IMR-90 (cell line): ENCODE measurements around the gene RRP15. TPM values are rescaled to one million over a fixed set of nuclear protein-coding genes. Genes with fewer than 3 reads are reported as not detected.

ENCODE experiments used
- ATAC-seq: fragments of 200-7000 bp; cut with Tn5 transposase; 2 replicates; pipeline ENCODE4 v1.9.1; 2020; ENCODE audit warnings: low read depth, mild to moderate bottlenecking, moderate library complexity
- BruUV-seq: library from RNA; stranded (reverse); fragments of 400-500 nt; replicated peaks from 2 replicates; lab custom pipeline; 2021; lab: Mats Ljungman, UMichigan
- CTCF ChIA-PET: fragments of 300-600 bp; formaldehyde crosslinking; extraction: SDS; loops from one replicate; lab custom pipeline; 2021; ENCODE audit warnings: antibody characterized with exemption; lab: Yijun Ruan, JAX
- POLR2A ChIA-PET: fragments of 300-600 bp; sonication (Branson Sonifier 250); formaldehyde crosslinking; loops from one replicate; lab custom pipeline; 2022; ENCODE audit warnings: antibody characterized with exemption; ENCODE audit not compliant: unreplicated experiment; lab: Charles Lee
- DNase-seq: peaks from one replicate; pipeline ENCODE4 v3.0.0; 2013
- H2AFZ ChIP-seq: replicated peaks from 2 replicates; pipeline ENCODE3; 2013; ENCODE audit warnings: low read length, mild to moderate bottlenecking; ENCODE audit not compliant: poor library complexity
- H2AK5ac ChIP-seq: 2 replicates; pipeline ENCODE4 v1.6.1; 2013; ENCODE audit warnings: low read depth, low read length, inconsistent platforms
- H2AK9ac ChIP-seq: replicated peaks from 2 replicates; pipeline ENCODE3; 2013; ENCODE audit warnings: mild to moderate bottlenecking, low read depth, low read length, moderate library complexity; ENCODE audit not compliant: poor library complexity
- H2BK120ac ChIP-seq: 2 replicates; pipeline ENCODE4 v1.6.1; 2013; ENCODE audit warnings: low read depth, low read length, inconsistent platforms
- H2BK15ac ChIP-seq: 3 replicates; pipeline ENCODE4 v1.6.1; 2013; ENCODE audit warnings: low read depth, low read length, inconsistent platforms
- H2BK20ac ChIP-seq: 2 replicates; pipeline ENCODE4 v1.6.1; 2013; ENCODE audit warnings: low read depth, mild to moderate bottlenecking, inconsistent platforms, low read length, moderate library complexity
- H2BK5ac ChIP-seq: 2 replicates; pipeline ENCODE4 v1.6.1; 2013; ENCODE audit warnings: mild to moderate bottlenecking, low read depth, low read length, inconsistent platforms; ENCODE audit not compliant: poor library complexity, severe bottlenecking
- H3K14ac ChIP-seq: replicated peaks from 2 replicates; pipeline ENCODE4 v1.6.1; 2013; ENCODE audit warnings: low read depth, low read length, inconsistent platforms
- H3K18ac ChIP-seq: 2 replicates; pipeline ENCODE4 v1.6.1; 2013; ENCODE audit warnings: low read depth, low read length, control low read depth
- H3K23ac ChIP-seq: 2 replicates; pipeline ENCODE4 v1.6.1; 2013; ENCODE audit warnings: low read depth, low read length, inconsistent platforms
- H3K27ac ChIP-seq: 2 replicates; pipeline ENCODE4 v1.5.1; 2013; ENCODE audit warnings: mild to moderate bottlenecking, control low read depth, low read length; ENCODE audit not compliant: insufficient read depth
- H3K27me3 ChIP-seq: 2 replicates; pipeline ENCODE4 v1.6.1; 2013; ENCODE audit warnings: low read length; ENCODE audit not compliant: control insufficient read depth, insufficient read depth
- H3K36me3 ChIP-seq: 2 replicates; pipeline ENCODE4 v1.6.1; 2013; ENCODE audit warnings: low read length, mixed read lengths; ENCODE audit not compliant: control insufficient read depth, insufficient read depth
- H3K4ac ChIP-seq: 2 replicates; pipeline ENCODE4 v1.6.1; 2013; ENCODE audit warnings: low read depth, low read length, inconsistent platforms
- H3K4me1 ChIP-seq: 2 replicates; pipeline ENCODE4 v1.6.1; 2013; ENCODE audit warnings: low read length, mixed read lengths; ENCODE audit not compliant: control insufficient read depth, insufficient read depth
- H3K4me2 ChIP-seq: 2 replicates; pipeline ENCODE4 v1.6.1; 2013; ENCODE audit warnings: low read depth, mild to moderate bottlenecking, control low read depth, low read length, moderate library complexity
- H3K4me3 ChIP-seq: 2 replicates; pipeline ENCODE4 v1.5.1; 2013; ENCODE audit warnings: low read depth, mild to moderate bottlenecking, control low read depth, low read length, moderate library complexity; ENCODE audit not compliant: insufficient read depth
- H3K56ac ChIP-seq: 2 replicates; pipeline ENCODE4 v1.6.1; 2013; ENCODE audit warnings: low read length, inconsistent platforms; ENCODE audit not compliant: insufficient read depth; ENCODE audit errors: extremely low read depth
- H3K79me1 ChIP-seq, 2 experiments: 2 replicates each; pipeline ENCODE4 v1.6.1; 2013; ENCODE audit warnings: low read length in 2 of 2, inconsistent platforms in 1 of 2, low read depth in 1 of 2
- H3K9ac ChIP-seq: 2 replicates; pipeline ENCODE4 v1.6.1; 2013; ENCODE audit warnings: low read depth, low read length, control low read depth
- H3K9me1 ChIP-seq: 2 replicates; pipeline ENCODE4 v1.6.1; 2013; ENCODE audit warnings: low read length, inconsistent platforms; ENCODE audit not compliant: insufficient read depth
- H3K9me3 ChIP-seq: 2 replicates; pipeline ENCODE4 v1.6.1; 2013; ENCODE audit warnings: low read length; ENCODE audit not compliant: control insufficient read depth, insufficient read depth
- H4K20me1 ChIP-seq: 2 replicates; pipeline ENCODE4 v1.6.1; 2013; ENCODE audit warnings: low read length, inconsistent platforms; ENCODE audit not compliant: insufficient read depth
- H4K5ac ChIP-seq: 2 replicates; pipeline ENCODE4 v1.6.1; 2013; ENCODE audit warnings: mild to moderate bottlenecking, low read depth, low read length, control low read depth
- H4K8ac ChIP-seq, 2 experiments: 2 replicates each; pipeline ENCODE4 v1.6.1; 2013; ENCODE audit warnings: low read depth in 2 of 2, low read length in 2 of 2, control low read depth in 1 of 2, inconsistent platforms in 1 of 2
- H4K91ac ChIP-seq: 2 replicates; pipeline ENCODE4 v1.6.1; 2013; ENCODE audit warnings: low read depth, low read length, inconsistent platforms; ENCODE audit not compliant: insufficient read depth
- FOS ChIP-seq: fragments of 150-350 bp; IDR thresholded peaks from 2 replicates; pipeline ENCODE4 v1.6.1; 2016; ENCODE audit warnings: low read depth, low read length
- RCOR1 ChIP-seq: IDR thresholded peaks from 2 replicates; pipeline ENCODE4 v1.6.1; 2012; ENCODE audit warnings: mild to moderate bottlenecking, low read length, improper control_type of control experiment; ENCODE audit not compliant: insufficient replicate concordance
- WGBS, 2 experiments: methylation state at CpG; one replicate each; pipeline versions ENCODE4 v1.1.5 to v1.1.7; 2013; ENCODE audit warnings: missing lambda C conversion rate in 2 of 2; ENCODE audit not compliant: insufficient read length in 1 of 2; ENCODE audit errors: extremely low coverage in 2 of 2; 5-methylcytosine and 5-hydroxymethylcytosine counted together
- dilution Hi-C: fragments of 300-500 bp; cut with HindIII; formaldehyde crosslinking; loops from one replicate; pipeline ENCODE4 v1.14.3; 2018; ENCODE audit warnings: low sequenced_read_pairs; ENCODE audit not compliant: unreplicated experiment
- in situ Hi-C: fragments of 300-500 bp; cut with MboI; formaldehyde crosslinking; loops from 3 replicates; pipeline ENCODE4 v1.14.3; 2019; ENCODE audit warnings: low sequenced_read_pairs, inconsistent platforms, mixed read lengths
- intact Hi-C: fragments of 100-400 bp; cut with micrococcal nuclease; formaldehyde crosslinking; loops from 2 replicates; pipeline ENCODE4 v1.10.0; 2022
- polyA plus RNA-seq, 3 experiments: library from polyadenylated mRNA; depleted of rRNA; stranded (reverse); fragments of >200 nt; gene quantifications; 2 replicates each; pipeline ENCODE4 v1.2.3, GENCODE V29; 2012; ENCODE audit warnings: low replicate concordance in 1 of 3
- total RNA-seq: library from RNA; depleted of rRNA; stranded (reverse); fragments of >200 nt; gene quantifications from 2 replicates; pipeline ENCODE4 v1.2.3, GENCODE V29; 2012

The RRP15 gene
- total and polyA plus RNA-seq, 2 of the 4 experiments (the other 2 are of a cell fraction): 3.1 to 4.1 TPM

DNA sequence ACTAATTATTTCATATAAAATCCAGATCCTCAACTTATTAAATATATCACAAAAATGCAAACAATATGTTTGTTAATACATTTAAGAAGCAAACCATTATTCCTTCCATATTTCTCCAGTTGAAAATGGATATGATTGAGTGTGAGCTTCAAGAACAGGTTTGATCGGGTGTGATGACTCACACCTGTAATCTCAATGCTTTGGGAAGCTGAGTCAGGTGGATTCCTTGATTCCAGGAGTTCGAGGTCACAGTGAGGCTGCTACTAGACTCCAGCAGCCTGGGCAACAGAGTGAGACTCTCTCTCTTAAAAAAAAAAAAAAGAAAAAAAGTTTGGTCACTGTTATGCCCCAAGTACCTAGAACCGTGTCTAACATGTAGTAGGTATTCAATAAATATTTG is 42.9 kb upstream of the RRP15 start:
- no peak overlapping the region for H2BK15ac ChIP-seq
- TF ChIP-seq RCOR1 (no peak), FOS (no peak)
- H2BK120ac ChIP-seq: no peak overlapping the region
- DNase-seq: peak; percentile 1
- H3K79me1 ChIP-seq: no peaks in the 10 kb centered on the region
- peaks cover 1% of the 10 kb centered on the region; the same call in 1 of the 2 replicates for H3K27me3 ChIP-seq
- H4K20me1 ChIP-seq: no peaks in the 10 kb centered on the region
- no TSS peak for BruUV-seq
- H3K36me3 ChIP-seq: no peaks in the 10 kb centered on the region
- no peaks in the 10 kb centered on the region for H3K9me3 ChIP-seq
- no peak overlapping the region for H3K9ac ChIP-seq
- no peak overlapping the region for H3K23ac ChIP-seq
- H4K8ac ChIP-seq: no peak overlapping the region
- no peak overlapping the region for H3K56ac ChIP-seq
- no peak overlapping the region for H2BK20ac ChIP-seq
- in situ Hi-C loops: no loop called here
- intact Hi-C loops: no loop called here
- no peak overlapping the region for H3K27ac ChIP-seq
- no CpG with 5 or more reads among the region's 3 CpGs for WGBS, 2 experiments
- no peak overlapping the region for H4K5ac ChIP-seq
- no peak overlapping the region for H3K4ac ChIP-seq
- ChIA-PET CTCF (no interaction called here), POLR2A (no interaction called here)
- dilution Hi-C loops: no loop called here
- H3K4me1 ChIP-seq: no peaks in the 10 kb centered on the region
- no peak overlapping the region for H2AK9ac ChIP-seq
- H2BK5ac ChIP-seq: no peak overlapping the region
- no peak for ATAC-seq
- H4K91ac ChIP-seq: no peak overlapping the region
- no peak overlapping the region for H3K18ac ChIP-seq
- no peak overlapping the region for H2AK5ac ChIP-seq
- H3K4me2 ChIP-seq: no peak overlapping the region
- no peaks in the 10 kb centered on the region for H3K9me1 ChIP-seq
- no peak overlapping the region for H2AFZ ChIP-seq
- no peak overlapping the region for H3K4me3 ChIP-seq
- no peak overlapping the region for H3K14ac ChIP-seq
